HG02938 (cell line): ENCODE measurements around the gene UBAC1.

ENCODE experiments used
- ATAC-seq: cut with Tn5 transposase; IDR thresholded peaks from one replicate; pipeline ENCODE4 v1.9.1; 2021; ENCODE audit warnings: mild to moderate bottlenecking, moderate library complexity; ENCODE audit not compliant: unreplicated experiment

The UBAC1 gene

GRCh38 chr9:135961277-135961715 lies at the start of gene UBAC1:
TSS of gene UBAC1 (minus strand) at chr9:135961373. CDS start at chr9:135961162, 211 bp downstream.
- ATAC-seq: peak; percentile 81

- no peak for ATAC-seq
Observed at GRCh38 chr9:136010615-136011361, 49.6 kb upstream of the UBAC1 start.

GRCh38 chr9:136010176-136010575 lies 49.0 kb upstream of the UBAC1 start:
- no peak for ATAC-seq

GRCh38 chr9:136009516-136009915 lies 48.3 kb upstream of the UBAC1 start:
- no peak for ATAC-seq

GRCh38 chr9:136008693-136008997 lies 47.5 kb upstream of the UBAC1 start:
- no peak for ATAC-seq

GRCh38 chr9:136007934-136008692 lies 46.9 kb upstream of the UBAC1 start:
- ATAC-seq: no peak

GRCh38 chr9:136007276-136007933 lies 46.2 kb upstream of the UBAC1 start:
- ATAC-seq: no peak

- no peak for ATAC-seq
Observed at GRCh38 chr9:136006169-136006568, 45.0 kb upstream of the UBAC1 start.

- no peak for ATAC-seq
Observed at GRCh38 chr9:136004712-136005111, 43.5 kb upstream of the UBAC1 start.

- no peak for ATAC-seq
Observed at GRCh38 chr9:136004219-136004618, 43.0 kb upstream of the UBAC1 start.

- ATAC-seq: no peak
Observed at GRCh38 chr9:136003411-136004218, 42.4 kb upstream of the UBAC1 start.

- no peak for ATAC-seq
Observed at GRCh38 chr9:136002881-136003280, 41.7 kb upstream of the UBAC1 start.

- no peak for ATAC-seq
Observed at GRCh38 chr9:136002215-136002614, 41.0 kb upstream of the UBAC1 start.

GRCh38 chr9:136001231-136001630 lies 40.1 kb upstream of the UBAC1 start:
- ATAC-seq: no peak

GRCh38 chr9:135998410-135999071 lies 37.4 kb upstream of the UBAC1 start:
- ATAC-seq: no peak

- no peak for ATAC-seq
Observed at GRCh38 chr9:135998016-135998380, 36.8 kb upstream of the UBAC1 start.

GRCh38 chr9:135997090-135998015 lies 36.2 kb upstream of the UBAC1 start:
- no peak for ATAC-seq

- ATAC-seq: no peak
Observed at GRCh38 chr9:135995816-135996215, 34.6 kb upstream of the UBAC1 start.

GRCh38 chr9:135994501-135995192 lies 33.5 kb upstream of the UBAC1 start:
- ATAC-seq: no peak
